ENCODE measurements around the gene ANXA6. TPM values are rescaled to one million over a fixed set of nuclear protein-coding genes. Genes with fewer than 3 reads are reported as not detected.
A peak's percentile ranks its signal among the peaks of the same experiment; 100 is the strongest.

The ANXA6 gene
- total RNA-seq, 2 donors from 2014 or later = 21.2 to 39.8 TPM

- H3K4me1 ChIP-seq = peaks cover 7% of the 10 kb centered on the region
- H3K4me3 ChIP-seq = peak overlapping the region; percentile 64
- H3K9me3 ChIP-seq = no peaks in the 10 kb centered on the region
- no peak for TF ChIP-seq CTCF (IDR thresholded peaks at IDR 0.05)
- DNase-seq = peak; percentile 39
- H3K27me3 ChIP-seq = no peaks in the 10 kb centered on the region
- intact Hi-C loops (cut with DNase I) = no loop called here
- H3K9ac ChIP-seq (ENCODE audit: low read depth in 2 of 2, low read length in 2 of 2) = peak overlapping the region; percentile 76 to 84
- H3K36me3 ChIP-seq = no peaks in the 10 kb centered on the region
- peak overlapping the region; percentile 76 for H3K27ac ChIP-seq
Observed at GRCh38 chr5:151154931-151155774, 2.4 kb downstream of the ANXA6 start.

- intact Hi-C loops (cut with DNase I) = no loop called here
- H3K36me3 ChIP-seq = no peaks in the 10 kb centered on the region
Observed at GRCh38 chr5:151153766-151154272, 3.8 kb downstream of the ANXA6 start.

GRCh38 chr5:151153300-151153699, 4.3 kb downstream of the ANXA6 start:
- H3K4me3 ChIP-seq = no peak overlapping the region
- no peaks in the 10 kb centered on the region for H3K36me3 ChIP-seq
- no peaks in the 10 kb centered on the region for H3K27me3 ChIP-seq
- H3K27ac ChIP-seq = peak overlapping the region; percentile 13
- no peaks in the 10 kb centered on the region for H3K9me3 ChIP-seq
- DNase-seq = no peak
- no peak overlapping the region for H3K9ac ChIP-seq (ENCODE audit: low read depth in 2 of 2, low read length in 2 of 2)
- intact Hi-C loops (cut with DNase I) = no loop called here
- TF ChIP-seq CTCF (IDR thresholded peaks at IDR 0.05) = no peak
- H3K4me1 ChIP-seq = peaks cover 7% of the 10 kb centered on the region

More at GRCh38 chr5:151153766-151154272, 3.8 kb downstream of the ANXA6 start:
- Histone ChIP-seq H3K4me3 (no peak overlapping the region), H3K9me3 (no peaks in the 10 kb centered on the region), H3K9ac (ENCODE audit: low read depth in 2 of 2, low read length in 2 of 2) (no peak overlapping the region), H3K27me3 (no peaks in the 10 kb centered on the region), H3K4me1 (peaks cover 7% of the 10 kb centered on the region), H3K27ac (peak overlapping the region; percentile 13)
- no peak for TF ChIP-seq CTCF (IDR thresholded peaks at IDR 0.05)
- DNase-seq = no peak

- intact Hi-C loops (cut with DNase I) = no loop called here
- no peak for DNase-seq
- Histone ChIP-seq H3K27me3 (no peaks in the 10 kb centered on the region), H3K4me3 (no peak overlapping the region), H3K36me3 (no peaks in the 10 kb centered on the region), H3K9me3 (no peaks in the 10 kb centered on the region), H3K4me1 (peaks cover 7% of the 10 kb centered on the region), H3K9ac (ENCODE audit: low read depth in 2 of 2, low read length in 2 of 2) (no peak overlapping the region), H3K27ac (peak overlapping the region; percentile 61)
- no peak for TF ChIP-seq CTCF (IDR thresholded peaks at IDR 0.05)
Observed at GRCh38 chr5:151151793-151152192, 5.8 kb downstream of the ANXA6 start.

GRCh38 chr5:151151263-151151660, 6.3 kb downstream of the ANXA6 start:
- Histone ChIP-seq H3K4me3 (no peak overlapping the region), H3K9ac (ENCODE audit: low read depth in 2 of 2, low read length in 2 of 2) (no peak overlapping the region), H3K9me3 (no peaks in the 10 kb centered on the region), H3K27ac (peak overlapping the region; percentile 61), H3K27me3 (no peaks in the 10 kb centered on the region), H3K36me3 (no peaks in the 10 kb centered on the region), H3K4me1 (peaks cover 7% of the 10 kb centered on the region)
- no peak for DNase-seq
- no peak for TF ChIP-seq CTCF (IDR thresholded peaks at IDR 0.05)
- intact Hi-C loops (cut with DNase I) = no loop called here
